Neuronal stem cell (in vitro differentiated cells): ENCODE data around the gene GBP5.
"Not testable (repeated sequence)": the region's sequence is repeated elsewhere in the genome, so short reads cannot be mapped to it uniquely, and the experiment has no call there.

Experiments used
- DNase-seq: peaks from one replicate; pipeline ENCODE4 v3.0.0-alpha.2; 2013; ENCODE audit warnings: low spot score
- H2AFZ ChIP-seq: one replicate; pipeline ENCODE4 v1.6.1; 2013; ENCODE audit warnings: mild to moderate bottlenecking, low read length, inconsistent platforms
- H2AK5ac ChIP-seq: 2 replicates; pipeline ENCODE4 v1.6.1; 2013; ENCODE audit warnings: low read depth, mild to moderate bottlenecking, inconsistent platforms, low read length, moderate library complexity, mixed read lengths
- H2BK120ac ChIP-seq: 2 replicates; pipeline ENCODE4 v1.6.1; 2013; ENCODE audit warnings: low read depth, mild to moderate bottlenecking, inconsistent platforms, low read length, moderate library complexity, mixed read lengths
- H2BK12ac ChIP-seq: one replicate; pipeline ENCODE4 v1.6.1; 2013; ENCODE audit warnings: low read length, inconsistent platforms
- H2BK15ac ChIP-seq: 2 replicates; pipeline ENCODE4 v1.6.1; 2013; ENCODE audit warnings: mild to moderate bottlenecking, low read length, inconsistent platforms, mixed read lengths
- H2BK5ac ChIP-seq: one replicate; pipeline ENCODE4 v1.6.1; 2013; ENCODE audit warnings: inconsistent platforms, mild to moderate bottlenecking, low read length, moderate library complexity
- H3K14ac ChIP-seq: one replicate; pipeline ENCODE4 v1.6.1; 2013; ENCODE audit warnings: low read length, inconsistent platforms
- H3K18ac ChIP-seq: 2 replicates; pipeline ENCODE4 v1.6.1; 2013; ENCODE audit warnings: low read length, inconsistent platforms
- H3K23ac ChIP-seq: 2 replicates; pipeline ENCODE4 v1.6.1; 2013; ENCODE audit warnings: low read depth, mild to moderate bottlenecking, mixed read lengths, low read length, inconsistent platforms; ENCODE audit not compliant: poor library complexity
- H3K27ac ChIP-seq: replicated peaks from 3 replicates; pipeline ENCODE4 v1.5.1; 2013; ENCODE audit warnings: low read length, inconsistent platforms
- H3K27me3 ChIP-seq, 3 experiments: 2 replicates each; pipeline ENCODE4 v1.6.1; 2013; ENCODE audit warnings: low read length in 3 of 3, mild to moderate bottlenecking in 2 of 3, inconsistent platforms in 1 of 3, low read depth in 1 of 3, mixed read lengths in 1 of 3, moderate library complexity in 1 of 3; ENCODE audit not compliant: control insufficient read depth in 3 of 3, insufficient read depth in 3 of 3
- H3K36me3 ChIP-seq, 2 donors: replicated peaks in 1 of 2; 2 replicates each; pipeline ENCODE4 v1.6.1; 2013; ENCODE audit warnings: low read length in 2 of 2; ENCODE audit not compliant: control insufficient read depth in 2 of 2, insufficient read depth in 2 of 2
- H3K4ac ChIP-seq: 2 replicates; pipeline ENCODE4 v1.6.1; 2013; ENCODE audit warnings: inconsistent platforms, mild to moderate bottlenecking, low read length, moderate library complexity
- H3K4me1 ChIP-seq, 2 donors: 1 replicate in 1 of 2; 2 replicates in 1 of 2; pipeline ENCODE4 v1.6.1; 2013; ENCODE audit warnings: low read length in 2 of 2, low read depth in 1 of 2; ENCODE audit not compliant: control insufficient read depth in 2 of 2, insufficient read depth in 1 of 2
- H3K4me2 ChIP-seq: one replicate; pipeline ENCODE4 v1.6.1; 2013; ENCODE audit warnings: mild to moderate bottlenecking, low read length, inconsistent platforms; ENCODE audit not compliant: insufficient read depth, poor library complexity, severe bottlenecking
- H3K4me3 ChIP-seq, 2 donors: 2 replicates each; pipeline ENCODE4 v1.5.1; 2013; ENCODE audit warnings: low read length in 2 of 2, mild to moderate bottlenecking in 2 of 2, inconsistent platforms in 1 of 2, moderate library complexity in 1 of 2
- H3K79me1 ChIP-seq: one replicate; pipeline ENCODE4 v1.6.1; 2013; ENCODE audit warnings: low read depth, mild to moderate bottlenecking, inconsistent platforms, low read length, moderate library complexity
- H3K9ac ChIP-seq: one replicate; pipeline ENCODE4 v1.6.1; 2013; ENCODE audit warnings: mild to moderate bottlenecking, low read depth, low read length, inconsistent platforms; ENCODE audit not compliant: poor library complexity
- H3K9me3 ChIP-seq, 2 donors: replicated peaks in 1 of 2; 2 replicates each; pipeline versions ENCODE3 to v1.6.1; 2013; ENCODE audit warnings: low read length in 2 of 2, mild to moderate bottlenecking in 2 of 2, inconsistent platforms in 1 of 2, low read depth in 1 of 2, mixed read lengths in 1 of 2, moderate library complexity in 1 of 2; ENCODE audit not compliant: control insufficient read depth in 2 of 2, insufficient read depth in 1 of 2
- H4K8ac ChIP-seq: one replicate; pipeline ENCODE4 v1.6.1; 2013; ENCODE audit warnings: low read depth, mild to moderate bottlenecking, inconsistent platforms, low read length, moderate library complexity
- H4K91ac ChIP-seq: one replicate; pipeline ENCODE4 v1.6.1; 2013; ENCODE audit warnings: low read length, low read depth, mild to moderate bottlenecking, inconsistent platforms; ENCODE audit not compliant: poor library complexity
- WGBS, 2 donors: extraction: QIAGEN DNeasy Blood & Tissue Kit; methylation state at CpG; one replicate each; pipeline ENCODE4 v1.1.7; 2013; ENCODE audit warnings: missing lambda C conversion rate in 2 of 2, mixed read lengths in 1 of 2; ENCODE audit not compliant: insufficient read length in 2 of 2, insufficient replicate concordance in 1 of 2; ENCODE audit errors: extremely low coverage in 2 of 2; 5-methylcytosine and 5-hydroxymethylcytosine counted together

Gene GBP5

DNA sequence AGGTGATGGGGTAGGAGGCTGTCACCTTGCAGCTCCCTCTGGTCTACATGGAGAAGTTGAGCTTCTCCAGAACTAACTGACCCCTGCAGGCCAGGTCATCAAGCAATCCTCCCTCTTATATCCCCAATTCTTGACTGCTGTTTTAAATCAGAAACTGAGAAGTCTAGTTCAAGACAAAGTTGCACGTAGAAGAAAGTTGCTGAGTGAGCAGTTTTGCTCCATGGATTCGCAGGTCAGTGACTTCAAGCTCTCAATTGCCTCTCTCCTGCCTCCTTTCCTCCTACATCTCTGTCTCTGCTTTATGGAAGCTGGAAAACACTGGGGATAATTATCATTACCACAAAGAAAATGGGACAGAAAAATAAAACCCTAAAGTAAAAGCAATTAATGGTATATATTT is 32.8 kb upstream of the GBP5 start:
- Histone ChIP-seq H2BK5ac (peak overlapping the region; percentile 32), H3K14ac (no peak overlapping the region), H3K4me3 (no peak overlapping the region), H3K36me3 (no peaks in the 10 kb centered on the region), H2AK5ac (no peak overlapping the region), H3K79me1 (no peaks in the 10 kb centered on the region), H3K4me1 (no peaks in the 10 kb centered on the region), H3K4ac (no peak overlapping the region), H3K9ac (no peak overlapping the region), H4K8ac (no peak overlapping the region), H3K18ac (no peak overlapping the region), H3K27me3 (no peaks in the 10 kb centered on the region), H4K91ac (no peak overlapping the region), H3K4me2 (no peak overlapping the region), H3K27ac (no peak overlapping the region), H3K23ac (no peak overlapping the region), H2AFZ (no peak overlapping the region), H2BK12ac (no peak overlapping the region), H3K9me3 (no peaks in the 10 kb centered on the region), H2BK120ac (no peak overlapping the region), H2BK15ac (no peak overlapping the region)
- WGBS, 2 donors: no CpG with 5 or more reads among the region's 2 CpGs
- no peak for DNase-seq

- no peak overlapping the region for H2BK5ac ChIP-seq
These were observed 32.0 kb upstream of the GBP5 start for GRCh38 chr1:89304572-89305230.

DNA sequence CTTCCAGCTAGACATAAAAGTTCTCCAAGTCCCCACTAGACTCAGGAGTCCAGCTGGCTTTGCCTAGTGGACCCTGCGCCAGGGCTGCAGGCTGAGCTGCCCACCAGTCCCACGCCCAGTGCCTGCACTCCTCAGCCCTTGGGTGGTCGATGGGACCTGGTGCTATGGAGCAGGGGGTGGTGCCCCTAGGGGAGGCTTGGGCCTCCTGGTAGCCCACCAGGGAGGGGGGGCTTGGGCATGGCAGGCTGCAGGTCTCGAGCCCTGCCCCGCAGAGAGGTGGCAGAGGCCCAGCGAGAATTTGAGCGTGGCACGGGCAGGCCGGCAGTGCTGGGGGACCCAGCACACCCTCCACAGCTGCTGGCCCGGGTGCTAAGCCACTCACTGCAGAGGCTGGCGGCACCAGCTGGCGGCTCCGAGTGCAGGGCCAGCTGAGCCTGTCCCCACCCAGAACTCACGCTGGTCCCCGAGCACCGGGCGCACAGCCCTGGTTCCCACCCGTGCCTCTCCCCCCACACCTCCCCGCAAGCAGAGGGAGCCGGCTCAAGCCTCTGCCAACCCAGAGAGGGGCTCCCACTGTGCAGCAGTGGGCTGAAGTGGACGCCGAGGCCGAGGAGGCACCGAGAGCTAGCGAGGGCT is 30.2 kb upstream of the GBP5 start:
- peak overlapping the region; percentile 39 for H3K14ac ChIP-seq
- H3K4me1 ChIP-seq: no peaks in the 10 kb centered on the region
- no peaks in the 10 kb centered on the region for H3K36me3 ChIP-seq
- H3K18ac ChIP-seq: no peak overlapping the region
- no peak overlapping the region for H2BK12ac ChIP-seq
- no CpG with 5 or more reads among the region's 25 CpGs for WGBS, 2 donors
- H2BK120ac ChIP-seq: no peak overlapping the region
- H3K23ac ChIP-seq: peak overlapping the region; percentile 55
- H2BK5ac ChIP-seq: no peak overlapping the region
- H2AK5ac ChIP-seq: no peak overlapping the region
- no peak overlapping the region for H2BK15ac ChIP-seq
- H3K9me3 ChIP-seq: no peaks in the 10 kb centered on the region
- no peak overlapping the region for H3K4ac ChIP-seq
- H3K4me2 ChIP-seq: no peak overlapping the region
- no peak overlapping the region for H3K4me3 ChIP-seq
- H3K9ac ChIP-seq: no peak overlapping the region
- no peak overlapping the region for H4K8ac ChIP-seq
- no peaks in the 10 kb centered on the region for H3K79me1 ChIP-seq
- H2AFZ ChIP-seq: no peak overlapping the region
- H3K27me3 ChIP-seq: no peaks in the 10 kb centered on the region
- no peak overlapping the region for H3K27ac ChIP-seq
- no peak for DNase-seq
- no peak overlapping the region for H4K91ac ChIP-seq

More at GRCh38 chr1:89304572-89305230, 32.0 kb upstream of the GBP5 start:
- Histone ChIP-seq H3K14ac (no peak overlapping the region), H2BK15ac (no peak overlapping the region), H3K9me3 (no peaks in the 10 kb centered on the region), H3K18ac (no peak overlapping the region), H3K4ac (no peak overlapping the region), H3K9ac (no peak overlapping the region), H3K27ac (no peak overlapping the region), H4K91ac (no peak overlapping the region), H2BK120ac (no peak overlapping the region), H3K27me3 (no peaks in the 10 kb centered on the region), H2BK12ac (no peak overlapping the region), H3K4me1 (no peaks in the 10 kb centered on the region), H3K79me1 (no peaks in the 10 kb centered on the region), H3K23ac (no peak overlapping the region), H2AK5ac (no peak overlapping the region), H4K8ac (no peak overlapping the region), H2AFZ (no peak overlapping the region), H3K4me3 (no peak overlapping the region), H3K4me2 (no peak overlapping the region), H3K36me3 (no peaks in the 10 kb centered on the region)
- DNase-seq: no peak
- WGBS, 2 donors: no CpG with 5 or more reads among the region's 2 CpGs

- not testable (repeated sequence) for H2BK5ac ChIP-seq, H3K4me3 ChIP-seq, H3K23ac ChIP-seq, H2BK15ac ChIP-seq, H3K9me3 ChIP-seq, H3K4ac ChIP-seq, H3K4me2 ChIP-seq, H3K4me1 ChIP-seq, H2AFZ ChIP-seq, H3K79me1 ChIP-seq, DNase-seq, H3K9ac ChIP-seq, H3K18ac ChIP-seq, H4K8ac ChIP-seq, H2BK12ac ChIP-seq, H2AK5ac ChIP-seq, H3K27me3 ChIP-seq, H3K14ac ChIP-seq, H4K91ac ChIP-seq, H2BK120ac ChIP-seq, H3K27ac ChIP-seq, H3K36me3 ChIP-seq
- no CpG with 5 or more reads among the region's 3 CpGs for WGBS, 2 donors
These were observed 27.2 kb upstream of the GBP5 start for GRCh38 chr1:89299739-89300463.
